H1 (cell line): ENCODE results near the gene UBE2D2. TPM values are rescaled to one million over a fixed set of nuclear protein-coding genes. Genes with fewer than 3 reads are reported as not detected.

Experiments
- CTCF ChIA-PET: fragments of 300-600 bp; sonication (Branson Sonifier 250); formaldehyde crosslinking; loops from one replicate; lab custom pipeline; 2021; ENCODE audit not compliant: partially characterized antibody; lab: Charles Lee
- POLR2A ChIA-PET: fragments of 300-600 bp; sonication (Branson Sonifier 250); formaldehyde crosslinking; loops from one replicate; lab custom pipeline; 2021; ENCODE audit warnings: inconsistent platforms; ENCODE audit not compliant: partially characterized antibody; lab: Charles Lee
- DNase-seq, 2 experiments: peaks; one replicate each; pipeline versions ENCODE4 v3.0.0 to v3.0.0-alpha.2; 2010 to 2022; ENCODE audit warnings: low spot score in 2 of 2, low read depth in 1 of 2, mixed read lengths in 1 of 2
- FAIRE-seq: peaks from 2 replicates; lab custom pipeline; 2011; peaks lifted over from hg19 to GRCh38; lab: Jason Lieb, UNC
- H2AFZ ChIP-seq: 2 replicates; pipeline ENCODE4 v1.8.1; 2012; ENCODE audit warnings: low read length, inconsistent platforms
- H2AK5ac ChIP-seq: 2 replicates; pipeline ENCODE4 v1.6.1; 2013; ENCODE audit warnings: low read depth, low read length
- H2BK120ac ChIP-seq: replicated peaks from 2 replicates; pipeline ENCODE3; 2013; ENCODE audit warnings: low read depth, low read length, inconsistent platforms
- H2BK12ac ChIP-seq: 2 replicates; pipeline ENCODE4 v1.6.1; 2013; ENCODE audit warnings: low read depth, low read length
- H2BK15ac ChIP-seq: 2 replicates; pipeline ENCODE4 v1.6.1; 2013; ENCODE audit warnings: low read length
- H2BK20ac ChIP-seq: 2 replicates; pipeline ENCODE4 v1.6.1; 2013; ENCODE audit warnings: low read length
- H2BK5ac ChIP-seq: 2 replicates; pipeline ENCODE4 v1.6.1; 2013; ENCODE audit warnings: low read depth, low read length
- H3K14ac ChIP-seq: 2 replicates; pipeline ENCODE4 v1.6.1; 2013; ENCODE audit warnings: inconsistent platforms; ENCODE audit not compliant: insufficient read length
- H3K18ac ChIP-seq: 2 replicates; pipeline ENCODE4 v1.6.1; 2013; ENCODE audit warnings: low read length; ENCODE audit errors: extremely low read depth
- H3K23ac ChIP-seq: 2 replicates; pipeline ENCODE4 v1.6.1; 2013; ENCODE audit warnings: inconsistent platforms; ENCODE audit not compliant: insufficient read length
- H3K23me2 ChIP-seq: 2 replicates; pipeline ENCODE4 v1.6.1; 2013; ENCODE audit warnings: low read depth, low read length
- H3K27ac ChIP-seq: 2 replicates; pipeline ENCODE4 v1.6.1; 2011; ENCODE audit warnings: low read depth, low read length, inconsistent platforms
- H3K27me3 ChIP-seq, 4 experiments: replicated peaks in 1 of 4; 1 replicate in 1 of 4; 2 replicates in 3 of 4; pipeline versions ENCODE4 v1.6.1 to v1.8.1; 2011 to 2013; ENCODE audit warnings: low read length in 3 of 4, mild to moderate bottlenecking in 3 of 4, inconsistent platforms in 2 of 4, mixed read lengths in 2 of 4, moderate library complexity in 1 of 4; ENCODE audit not compliant: control insufficient read depth in 3 of 4, insufficient read depth in 3 of 4; ENCODE audit errors: extremely low read depth in 1 of 4
- H3K36me3 ChIP-seq, 4 experiments: 2 replicates each; pipeline versions ENCODE4 v1.6.1 to v1.8.1; 2011 to 2013; ENCODE audit warnings: mild to moderate bottlenecking in 4 of 4, low read length in 3 of 4, moderate library complexity in 2 of 4, control low read depth in 1 of 4, inconsistent platforms in 1 of 4; ENCODE audit not compliant: insufficient read depth in 4 of 4, control insufficient read depth in 2 of 4
- H3K4ac ChIP-seq: replicated peaks from 2 replicates; pipeline ENCODE3; 2013; ENCODE audit warnings: low read length, low read depth, mixed read lengths, inconsistent platforms; ENCODE audit not compliant: insufficient read length
- H3K4me1 ChIP-seq, 4 experiments: replicated peaks in 1 of 4; 1 replicate in 1 of 4; 2 replicates in 3 of 4; pipeline versions ENCODE4 v1.6.1 to v1.8.1; 2011 to 2013; ENCODE audit warnings: low read length in 3 of 4, inconsistent platforms in 2 of 4, mixed read lengths in 1 of 4; ENCODE audit not compliant: insufficient read depth in 4 of 4, control insufficient read depth in 3 of 4
- H3K4me2 ChIP-seq, 2 experiments: 2 replicates each; pipeline versions ENCODE4 v1.6.1 to v1.8.1; 2011 to 2013; ENCODE audit warnings: low read depth in 2 of 2, low read length in 2 of 2, control low read depth in 1 of 2, inconsistent platforms in 1 of 2, mild to moderate bottlenecking in 1 of 2; ENCODE audit not compliant: insufficient read depth in 1 of 2
- H3K4me3 ChIP-seq, 4 experiments: fragments of 200-600, 300-600 bp in 1 of 4; sonication (generic), shearing (Covaris generic), sonication (Bioruptor Twin) in 1 of 4; 2 replicates each; pipeline versions ENCODE4 v1.5.1 to v1.8.1; 2011 to 2016; ENCODE audit warnings: low read length in 4 of 4, low read depth in 3 of 4, control low read depth in 2 of 4, inconsistent platforms in 2 of 4, mild to moderate bottlenecking in 2 of 4, mixed read lengths in 1 of 4, moderate library complexity in 1 of 4; ENCODE audit not compliant: insufficient read depth in 2 of 4; ENCODE audit errors: extremely low read depth in 1 of 4
- H3K56ac ChIP-seq: replicated peaks from 2 replicates; pipeline ENCODE3; 2013; ENCODE audit warnings: low read depth, mild to moderate bottlenecking, mixed read lengths, low read length, inconsistent platforms; ENCODE audit not compliant: insufficient read length
- H3K79me1 ChIP-seq: 2 replicates; pipeline ENCODE4 v1.6.1; 2013; ENCODE audit warnings: low read depth, low read length, control low read depth
- H3K79me2 ChIP-seq, 2 experiments: 2 replicates each; pipeline versions ENCODE4 v1.6.1 to v1.8.1; 2012 to 2013; ENCODE audit warnings: low read length in 2 of 2, mild to moderate bottlenecking in 2 of 2, inconsistent platforms in 1 of 2; ENCODE audit not compliant: insufficient read depth in 2 of 2, control insufficient read depth in 1 of 2
- H3K9ac ChIP-seq, 4 experiments: replicated peaks in 1 of 4; 1 replicate in 1 of 4; 2 replicates in 3 of 4; pipeline versions ENCODE4 v1.6.1 to v1.8.1; 2011 to 2013; ENCODE audit warnings: low read depth in 3 of 4, low read length in 3 of 4, control low read depth in 2 of 4, mild to moderate bottlenecking in 2 of 4, moderate library complexity in 2 of 4, inconsistent platforms in 1 of 4; ENCODE audit errors: extremely low read depth in 1 of 4
- H3K9me3 ChIP-seq, 2 experiments: 2 replicates each; pipeline versions ENCODE4 v1.6.1 to v1.8.1; 2012 to 2013; ENCODE audit warnings: mild to moderate bottlenecking in 2 of 2, moderate library complexity in 2 of 2, control low read depth in 1 of 2, inconsistent platforms in 1 of 2, low read depth in 1 of 2, low read length in 1 of 2, mixed read lengths in 1 of 2; ENCODE audit not compliant: insufficient read depth in 2 of 2
- H4K20me1 ChIP-seq, 2 experiments: replicated peaks in 1 of 2; 2 replicates each; pipeline versions ENCODE3 to v1.8.1; 2011 to 2013; ENCODE audit warnings: inconsistent platforms in 2 of 2, low read length in 2 of 2, mild to moderate bottlenecking in 1 of 2; ENCODE audit not compliant: insufficient read depth in 2 of 2, control insufficient read depth in 1 of 2
- H4K5ac ChIP-seq: 2 replicates; pipeline ENCODE4 v1.6.1; 2013; ENCODE audit warnings: low read length, low read depth, mixed read lengths, inconsistent platforms; ENCODE audit not compliant: insufficient read length
- H4K8ac ChIP-seq: 2 replicates; pipeline ENCODE4 v1.8.0; 2013; ENCODE audit warnings: mild to moderate bottlenecking, moderate library complexity, low read length, inconsistent platforms; ENCODE audit not compliant: insufficient read depth; ENCODE audit errors: extremely low read depth
- H4K91ac ChIP-seq: replicated peaks from 2 replicates; pipeline ENCODE3; 2013; ENCODE audit warnings: low read length, mixed read lengths, inconsistent platforms; ENCODE audit not compliant: insufficient read length
- ASH2L ChIP-seq: fragments of 200-600, 300-600 bp; sonication (generic); IDR thresholded peaks from one replicate; pipeline ENCODE4 v1.7.1; 2017; ENCODE audit warnings: low read length
- BCL11A ChIP-seq, 2 experiments: IDR thresholded peaks; one replicate each; pipeline ENCODE4 v1.6.1; 2011; ENCODE audit warnings: low read depth in 2 of 2, low read length in 2 of 2, mild to moderate bottlenecking in 2 of 2
- CBX5 ChIP-seq: fragments of 300-800, 300-1000 bp; sonication (generic); IDR thresholded peaks from 2 replicates; pipeline ENCODE4 v1.7.1; 2016; ENCODE audit warnings: antibody characterized with exemption, low read length, low read depth
- CEBPB ChIP-seq: IDR thresholded peaks from 2 replicates; pipeline ENCODE4 v1.6.1; 2012; ENCODE audit warnings: low read depth, low read length
- JUND ChIP-seq: IDR thresholded peaks from 2 replicates; pipeline ENCODE4 v1.6.1; 2011; ENCODE audit warnings: mild to moderate bottlenecking, improper control_type of control experiment, low read length
- PHF8 ChIP-seq: fragments of 200-600 bp; sonication (generic); conservative IDR thresholded peaks from 2 replicates; pipeline ENCODE4 v1.7.1; 2012; ENCODE audit warnings: low read depth, mild to moderate bottlenecking, inconsistent platforms, low read length, moderate library complexity
- RAD21 ChIP-seq, 2 experiments: IDR thresholded peaks in 1 of 2; conservative IDR thresholded peaks in 1 of 2; 2 replicates each; pipeline ENCODE4 v1.6.1; 2011; ENCODE audit warnings: low read depth in 2 of 2, low read length in 2 of 2, improper control_type of control experiment in 1 of 2, inconsistent platforms in 1 of 2, mild to moderate bottlenecking in 1 of 2, moderate library complexity in 1 of 2
- SP2 ChIP-seq: IDR thresholded peaks from 2 replicates; pipeline ENCODE4 v1.6.1; 2012; ENCODE audit warnings: mild to moderate bottlenecking, low read length, inconsistent platforms
- TAF7 ChIP-seq: optimal IDR thresholded peaks from 2 replicates; pipeline ENCODE3; 2011; ENCODE audit warnings: low read depth, mild to moderate bottlenecking, inconsistent platforms, low read length, moderate library complexity, borderline replicate concordance
- TCF12 ChIP-seq: IDR thresholded peaks from 2 replicates; pipeline ENCODE4 v1.6.1; 2011; ENCODE audit warnings: low read depth, mild to moderate bottlenecking, low read length
- WGBS, 2 experiments: shearing (Covaris generic) in 1 of 2; methylation state at CpG; one replicate each; pipeline versions ENCODE4 v1.1.6 to v1.1.7; 2013 to 2015; ENCODE audit warnings: low lambda C conversion rate in 2 of 2, mixed read lengths in 2 of 2, inconsistent platforms in 1 of 2, low coverage in 1 of 2, missing lambda C conversion rate in 1 of 2; ENCODE audit not compliant: insufficient replicate concordance in 2 of 2, insufficient coverage in 1 of 2, insufficient read length in 1 of 2; ENCODE audit errors: extremely low coverage in 1 of 2, missing lambda C conversion rate in 1 of 2; 5-methylcytosine and 5-hydroxymethylcytosine counted together
- polyA plus RNA-seq, 7 experiments: library from polyadenylated mRNA; depleted of rRNA in 3 of 7; stranded (reverse) in 5 of 7; unstranded in 2 of 7; fragments of >200 nt in 5 of 7; fragments of 200-250 nt in 2 of 7; gene quantifications; 1 replicate in 5 of 7; 2 replicates in 1 of 7; 4 replicates in 1 of 7; pipeline versions ENCODE4 v1.2.1 to v1.2.3, GENCODE V29; 2011 to 2013; ENCODE audit warnings: missing spikeins in 2 of 7, mixed read lengths in 2 of 7
- total RNA-seq: library from RNA; stranded (reverse); fragmentation: NEBNext Ultra II Directional; extraction: Animal tissue kit (Norgen Biotek cat#: 25700); gene quantifications from 2 replicates; pipeline ENCODE4 v1.2.1, GENCODE V29; 2021
- TF ChIP-seq, protein P1 (sequence below): IDR thresholded peaks from 2 replicates; pipeline ENCODE4 v1.6.1; 2012; ENCODE audit warnings: low read length, inconsistent platforms

UBE2D2 gene
- total and polyA plus RNA-seq, 2 of the 8 experiments (the other 6 are each of a cell fraction or from before 2014, with no cell fraction given) = 66.9 to 203 TPM

DNA sequence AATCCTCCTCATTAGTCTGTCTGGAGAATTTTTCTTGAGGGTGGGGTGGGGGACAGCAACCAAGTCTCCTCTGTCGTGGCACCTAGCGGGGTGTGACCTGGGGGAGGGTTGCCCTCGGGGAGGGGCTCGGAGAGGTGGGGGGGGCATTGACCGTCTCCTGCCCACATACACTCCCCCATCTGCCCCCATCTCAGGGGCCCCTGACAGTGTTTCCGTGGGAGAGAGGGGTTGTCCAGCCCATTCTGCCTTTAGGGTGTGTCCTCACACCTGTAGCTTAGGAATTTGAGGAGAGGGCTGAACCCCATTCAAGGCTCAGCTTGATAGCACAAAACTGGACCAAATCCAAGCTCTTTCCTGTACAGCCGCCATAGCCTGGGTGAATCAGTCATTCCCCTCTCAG lies 81.1 kb downstream of the UBE2D2 start:
- Histone ChIP-seq H4K8ac (no peak overlapping the region), H3K4me3 (no peak overlapping the region), H2BK120ac (no peak overlapping the region), H3K9me3 (no peaks in the 10 kb centered on the region), H3K56ac (no peak overlapping the region), H3K18ac (no peak overlapping the region), H3K14ac (no peak overlapping the region), H2BK12ac (0 out of 2 replicates have a peak overlapping the region, but pooled peaks have one; percentile 63), H4K5ac (no peak overlapping the region), H3K4ac (no peak overlapping the region), H3K79me1 (no peaks in the 10 kb centered on the region; the same call in 1 of the 2 replicates), H3K79me2 (no peaks in the 10 kb centered on the region), H2AK5ac (peak overlapping the region; percentile 72; the same call in 1 of the 2 replicates), H4K20me1 (peaks cover 0 to 3% of the 10 kb centered on the region in 2 experiments), H3K23ac (no peak overlapping the region), H3K9ac (no peak overlapping the region), H4K91ac (no peak overlapping the region), H2AFZ (no peak overlapping the region), H3K4me2 (no peak overlapping the region), H3K27me3 (peaks cover 3 to 26% (median 22%) of the 10 kb centered on the region in 4 experiments), H3K4me1 (peaks cover 18 to 61% (median 51%) of the 10 kb centered on the region in 4 experiments), H3K23me2 (peaks cover 7% of the 10 kb centered on the region; the same call in 1 of the 2 replicates), H3K27ac (no peak overlapping the region), H2BK5ac (no peak overlapping the region), H2BK15ac (no peak overlapping the region), H2BK20ac (peak overlapping the region; percentile 21), H3K36me3 (no peaks in the 10 kb centered on the region)
- 70% methylated on average over 4 of the region's 7 CpGs; no CpG with 5 or more reads in 1 of the 2 experiments for WGBS, 2 experiments
- DNase-seq (no peak), FAIRE-seq (no peak)
- CTCF ChIA-PET = interaction anchor here (0.7 to 20.3 kb wide), 6 partner anchors 6 to 145 kb away, joined by 3 to 385 read pairs (median 88); no protein-coding TSS in a partner anchor
- TF ChIP-seq PHF8 (no peak), CEBPB (no peak), JUND (no peak), CBX5 (no peak), TCF12 (no peak), RAD21 (IDR thresholded peaks at IDR 0.05 in 1 of 2, conservative IDR thresholded peaks at IDR 0.05 in 1 of 2; ENCODE audit: low read depth in 2 of 2, low read length in 2 of 2) (no peak), TAF7 (no peak), SP2 (no peak), BCL11A (IDR thresholded peaks at IDR 0.05; ENCODE audit: low read depth in 2 of 2, low read length in 2 of 2) (no peak), ASH2L (no peak)
- TF ChIP-seq, protein P1, sequence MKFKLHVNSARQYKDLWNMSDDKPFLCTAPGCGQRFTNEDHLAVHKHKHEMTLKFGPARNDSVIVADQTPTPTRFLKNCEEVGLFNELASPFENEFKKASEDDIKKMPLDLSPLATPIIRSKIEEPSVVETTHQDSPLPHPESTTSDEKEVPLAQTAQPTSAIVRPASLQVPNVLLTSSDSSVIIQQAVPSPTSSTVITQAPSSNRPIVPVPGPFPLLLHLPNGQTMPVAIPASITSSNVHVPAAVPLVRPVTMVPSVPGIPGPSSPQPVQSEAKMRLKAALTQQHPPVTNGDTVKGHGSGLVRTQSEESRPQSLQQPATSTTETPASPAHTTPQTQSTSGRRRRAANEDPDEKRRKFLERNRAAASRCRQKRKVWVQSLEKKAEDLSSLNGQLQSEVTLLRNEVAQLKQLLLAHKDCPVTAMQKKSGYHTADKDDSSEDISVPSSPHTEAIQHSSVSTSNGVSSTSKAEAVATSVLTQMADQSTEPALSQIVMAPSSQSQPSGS = no peak
- POLR2A ChIA-PET = interaction anchor here (1.2 to 2.0 kb wide), 4 partner anchors 18 to 54 kb away, joined by 3 to 8 read pairs (median 6); no protein-coding TSS in a partner anchor
